Measurements from ENCODE around the gene RPTOR. TPM values are rescaled to one million over a fixed set of nuclear protein-coding genes. Genes with fewer than 3 reads are reported as not detected.
A peak's percentile ranks its signal among the peaks of the same experiment; 100 is the strongest.

RPTOR gene
- total RNA-seq, 1 experiment from 2014 or later, result 25.1 TPM

DNA sequence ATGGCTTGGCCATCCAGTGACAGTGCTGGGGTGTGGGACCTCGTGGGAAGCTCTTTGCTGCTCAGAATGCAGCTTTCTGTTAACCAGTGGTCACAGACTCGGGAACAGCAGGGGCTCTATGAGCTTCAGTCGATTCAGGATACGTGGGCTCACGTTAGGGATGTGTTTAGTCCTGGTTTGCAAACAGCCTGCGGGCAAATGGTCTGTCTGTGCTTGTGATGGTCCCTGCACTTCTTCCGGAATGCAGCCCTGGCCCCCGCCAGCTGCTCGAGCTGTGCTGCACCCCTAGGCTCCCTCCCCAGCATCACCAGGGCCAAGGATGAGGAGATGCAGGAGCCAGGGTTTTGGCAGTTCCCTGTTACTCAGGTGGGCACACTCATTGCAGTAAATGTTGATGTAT lies 274.2 kb downstream of the RPTOR start:
- Histone ChIP-seq H2AFZ (ENCODE audit: low read length) (no peak overlapping the region), H3K4ac (ENCODE audit: low read depth, low read length) (no peak overlapping the region), H3T11ph (ENCODE audit: low read length) (no peak overlapping the region), H2BK120ac (ENCODE audit: low read depth, low read length, poor library complexity, severe bottlenecking) (no peak overlapping the region), H3K23me2 (ENCODE audit: insufficient read length, low read depth, low read length, poor library complexity, severe bottlenecking) (no peaks in the 10 kb centered on the region), H2BK12ac (ENCODE audit: insufficient read length, low read depth, low read length) (no peak overlapping the region), H3K4me1 (ENCODE audit: insufficient read depth, low read length) (no peaks in the 10 kb centered on the region), H3K79me2 (ENCODE audit: insufficient read depth, low read length) (no peaks in the 10 kb centered on the region), H2AK5ac (ENCODE audit: insufficient read length, low read length) (no peak overlapping the region), H3K23ac (ENCODE audit: insufficient read length, low read depth, low read length) (no peak overlapping the region), H3K14ac (ENCODE audit: insufficient read depth, low read length) (no peak overlapping the region), H3K79me1 (ENCODE audit: insufficient read depth, low read depth, low read length, poor library complexity, severe bottlenecking) (no peaks in the 10 kb centered on the region), H3K9ac (ENCODE audit: extremely low read depth, insufficient read length, low read length) (no peak overlapping the region), H2BK15ac (ENCODE audit: low read depth, low read length) (no peak overlapping the region), H4K91ac (ENCODE audit: insufficient read length, low read depth, low read length) (no peak overlapping the region), H3K4me2 (ENCODE audit: insufficient read depth, insufficient read length, low read length) (no peak overlapping the region), H3K56ac (ENCODE audit: insufficient read length, low read depth, low read length) (no peak overlapping the region), H3K27me3 (ENCODE audit: insufficient read depth, low read length) (no peaks in the 10 kb centered on the region), H3K9me3 (ENCODE audit: control insufficient read depth, low read depth, low read length) (no peaks in the 10 kb centered on the region), H4K20me1 (ENCODE audit: control insufficient read depth, insufficient read depth, insufficient read length) (no peaks in the 10 kb centered on the region), H3K27ac (ENCODE audit: insufficient read length, low read depth, low read length) (no peak overlapping the region), H4K5ac (ENCODE audit: insufficient read length, low read depth, low read length) (no peak overlapping the region), H3K18ac (ENCODE audit: insufficient read length, low read depth, low read length) (no peak overlapping the region), H2BK20ac (ENCODE audit: low read depth, low read length, poor library complexity, severe bottlenecking) (no peak overlapping the region), H4K8ac (replicated peaks; ENCODE audit: insufficient read length, low read depth, low read length) (no peak overlapping the region), H2BK5ac (ENCODE audit: insufficient read length, low read length) (no peak overlapping the region)
- Mint-ChIP-seq H3K4me3 (no peak overlapping the region), H3K27me3 (ENCODE audit: low read depth) (no peaks in the 10 kb centered on the region), H3K4me1 (peaks cover 16 to 25% of the 10 kb centered on the region in 2 experiments), H3K9me3 (no peaks in the 10 kb centered on the region), H3K36me3 (ENCODE audit: insufficient read depth in 1 of 3, low read depth in 3 of 3) (peaks cover 0 to 8% (median 0%) of the 10 kb centered on the region in 3 experiments; a peak in 2 of 7 replicates), H3K27ac (peak overlapping the region in 1 of 3 experiments; percentile 33; a peak in 1 of 7 replicates)
- TF ChIP-seq, protein P1, sequence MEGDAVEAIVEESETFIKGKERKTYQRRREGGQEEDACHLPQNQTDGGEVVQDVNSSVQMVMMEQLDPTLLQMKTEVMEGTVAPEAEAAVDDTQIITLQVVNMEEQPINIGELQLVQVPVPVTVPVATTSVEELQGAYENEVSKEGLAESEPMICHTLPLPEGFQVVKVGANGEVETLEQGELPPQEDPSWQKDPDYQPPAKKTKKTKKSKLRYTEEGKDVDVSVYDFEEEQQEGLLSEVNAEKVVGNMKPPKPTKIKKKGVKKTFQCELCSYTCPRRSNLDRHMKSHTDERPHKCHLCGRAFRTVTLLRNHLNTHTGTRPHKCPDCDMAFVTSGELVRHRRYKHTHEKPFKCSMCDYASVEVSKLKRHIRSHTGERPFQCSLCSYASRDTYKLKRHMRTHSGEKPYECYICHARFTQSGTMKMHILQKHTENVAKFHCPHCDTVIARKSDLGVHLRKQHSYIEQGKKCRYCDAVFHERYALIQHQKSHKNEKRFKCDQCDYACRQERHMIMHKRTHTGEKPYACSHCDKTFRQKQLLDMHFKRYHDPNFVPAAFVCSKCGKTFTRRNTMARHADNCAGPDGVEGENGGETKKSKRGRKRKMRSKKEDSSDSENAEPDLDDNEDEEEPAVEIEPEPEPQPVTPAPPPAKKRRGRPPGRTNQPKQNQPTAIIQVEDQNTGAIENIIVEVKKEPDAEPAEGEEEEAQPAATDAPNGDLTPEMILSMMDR (conservative IDR thresholded peaks at IDR 0.05), result no peak
- no peak for DNase-seq
- no CpG with 5 or more reads among the region's 9 CpGs for WGBS (ENCODE audit: extremely low coverage, insufficient read length, low lambda C conversion rate)

Measured in H9 (cell line).